Gastrocnemius medialis (tissue), 4 donors: ENCODE measurements around the gene IPCEF1.

Experiments used
- CTCF ChIP-seq, 5 experiments: fragments of 450-650 bp in 3 of 5; fragments of 200-600 bp in 2 of 5; sonication (generic) in 2 of 5; IDR thresholded peaks in 4 of 5; conservative IDR thresholded peaks in 1 of 5; 1 replicate in 4 of 5; 2 replicates in 1 of 5; pipeline ENCODE4 v1.5.1; 2016 to 2019; ENCODE audit warnings: antibody characterized with exemption in 5 of 5, mild to moderate bottlenecking in 3 of 5, moderate library complexity in 3 of 5
- POLR2A ChIP-seq, 2 donors: fragments of 450-650 bp; IDR thresholded peaks; one replicate each; pipeline ENCODE4 v1.6.1; 2017; ENCODE audit warnings: antibody characterized with exemption in 2 of 2, mild to moderate bottlenecking in 2 of 2, moderate library complexity in 2 of 2

GRCh38 chr6:154243793-154244750 lies 112.5 kb downstream of the IPCEF1 start:
- TF ChIP-seq CTCF (IDR thresholded peaks at IDR 0.05 in 4 of 5, conservative IDR thresholded peaks at IDR 0.05 in 1 of 5) = no peak
- no peak for TF ChIP-seq POLR2A (IDR thresholded peaks at IDR 0.05)
